KMS-11 (cell line): ENCODE measurements around the gene TRIM33.

Experiments
- H2AFZ ChIP-seq: fragments of 200-600 bp; sonication (generic); 2 replicates; pipeline ENCODE4 v1.6.1; 2016; ENCODE audit warnings: antibody characterized with exemption, mixed run types, low read depth
- H3K27ac ChIP-seq: fragments of 200-600 bp; sonication (generic); 2 replicates; pipeline ENCODE4 v1.6.1; 2016; ENCODE audit warnings: mild to moderate bottlenecking, mixed run types
- H3K27me3 ChIP-seq: fragments of 200-600 bp; sonication (generic); 2 replicates; pipeline ENCODE4 v1.6.1; 2017; ENCODE audit warnings: mild to moderate bottlenecking, low read depth, mixed run types, moderate library complexity; ENCODE audit not compliant: insufficient read depth
- H3K36me3 ChIP-seq: fragments of 200-600 bp; sonication (generic); 2 replicates; pipeline ENCODE4 v1.6.1; 2017; ENCODE audit warnings: mild to moderate bottlenecking, mixed run types; ENCODE audit not compliant: insufficient read depth
- H3K4me1 ChIP-seq: fragments of 200-600 bp; sonication (generic); 2 replicates; pipeline ENCODE4 v1.6.1; 2016; ENCODE audit warnings: mild to moderate bottlenecking, low read depth, mixed run types; ENCODE audit not compliant: poor library complexity, severe bottlenecking
- H3K4me2 ChIP-seq: fragments of 200-600 bp; sonication (generic); 2 replicates; pipeline ENCODE4 v1.7.0; 2016; ENCODE audit warnings: mild to moderate bottlenecking, mixed run types
- H3K4me3 ChIP-seq: fragments of 200-600 bp; sonication (generic); IDR thresholded peaks from 2 replicates; pipeline ENCODE4 v1.6.1; 2017; ENCODE audit warnings: low read depth, low read length, mixed read lengths; ENCODE audit not compliant: insufficient read depth
- H3K79me2 ChIP-seq: fragments of 200-600 bp; sonication (generic); 2 replicates; pipeline ENCODE4 v1.6.1; 2016; ENCODE audit warnings: low read depth, mixed run types; ENCODE audit not compliant: insufficient read depth
- H3K9ac ChIP-seq: fragments of 200-600 bp; sonication (generic); 2 replicates; pipeline ENCODE4 v1.6.1; 2016; ENCODE audit warnings: mild to moderate bottlenecking, mixed run types
- H4K20me1 ChIP-seq: fragments of 200-600 bp; sonication (generic); 2 replicates; pipeline ENCODE4 v1.6.1; 2016; ENCODE audit warnings: mild to moderate bottlenecking, mixed run types; ENCODE audit not compliant: insufficient read depth
- CTCF ChIP-seq: fragments of 200-600 bp; sonication (generic); conservative IDR thresholded peaks from 2 replicates; pipeline ENCODE4 v1.6.1; 2017; ENCODE audit warnings: low read depth, mild to moderate bottlenecking, antibody characterized with exemption, low read length, moderate library complexity, mixed read lengths

Gene TRIM33

GRCh38 chr1:114547076-114547475, 36.1 kb upstream of the TRIM33 start:
- no peak for TF ChIP-seq CTCF
- no peaks in the 10 kb centered on the region for H4K20me1 ChIP-seq
- H3K4me1 ChIP-seq = no peaks in the 10 kb centered on the region
- no peaks in the 10 kb centered on the region for H3K27me3 ChIP-seq
- H3K27ac ChIP-seq = no peak overlapping the region
- no peaks in the 10 kb centered on the region for H3K36me3 ChIP-seq
- H3K4me2 ChIP-seq = no peak overlapping the region
- H3K9ac ChIP-seq = no peak overlapping the region
- no peak overlapping the region for H2AFZ ChIP-seq
- no peaks in the 10 kb centered on the region for H3K79me2 ChIP-seq
- no peak overlapping the region for H3K4me3 ChIP-seq

- TF ChIP-seq CTCF = no peak
- H3K79me2 ChIP-seq = no peaks in the 10 kb centered on the region
- no peak overlapping the region for H3K4me2 ChIP-seq
- H3K9ac ChIP-seq = no peak overlapping the region
- no peak overlapping the region for H3K4me3 ChIP-seq
- no peaks in the 10 kb centered on the region for H4K20me1 ChIP-seq
- no peaks in the 10 kb centered on the region for H3K27me3 ChIP-seq
- no peak overlapping the region for H2AFZ ChIP-seq
- no peaks in the 10 kb centered on the region for H3K36me3 ChIP-seq
- no peak overlapping the region for H3K27ac ChIP-seq
- no peaks in the 10 kb centered on the region for H3K4me1 ChIP-seq
Measured at GRCh38 chr1:114545796-114546195, 34.8 kb upstream of the TRIM33 start.

- no peak overlapping the region for H3K9ac ChIP-seq
- TF ChIP-seq CTCF = no peak
- H3K36me3 ChIP-seq = no peaks in the 10 kb centered on the region
- no peak overlapping the region for H3K27ac ChIP-seq
- no peaks in the 10 kb centered on the region for H3K4me1 ChIP-seq
- H3K27me3 ChIP-seq = no peaks in the 10 kb centered on the region
- no peak overlapping the region for H3K4me2 ChIP-seq
- no peak overlapping the region for H3K4me3 ChIP-seq
- no peaks in the 10 kb centered on the region for H3K79me2 ChIP-seq
- H4K20me1 ChIP-seq = no peaks in the 10 kb centered on the region
- H2AFZ ChIP-seq = no peak overlapping the region
Measured at GRCh38 chr1:114545315-114545714, 34.3 kb upstream of the TRIM33 start.

GRCh38 chr1:114540821-114541220, 29.8 kb upstream of the TRIM33 start:
- H2AFZ ChIP-seq = no peak overlapping the region
- no peaks in the 10 kb centered on the region for H3K27me3 ChIP-seq
- no peaks in the 10 kb centered on the region for H3K4me1 ChIP-seq
- no peak overlapping the region for H3K27ac ChIP-seq
- no peak overlapping the region for H3K4me3 ChIP-seq
- no peak overlapping the region for H3K4me2 ChIP-seq
- H3K79me2 ChIP-seq = no peaks in the 10 kb centered on the region
- no peak for TF ChIP-seq CTCF
- no peak overlapping the region for H3K9ac ChIP-seq
- H4K20me1 ChIP-seq = no peaks in the 10 kb centered on the region
- no peaks in the 10 kb centered on the region for H3K36me3 ChIP-seq

GRCh38 chr1:114540272-114540671, 29.3 kb upstream of the TRIM33 start:
- Histone ChIP-seq H3K4me3 (no peak overlapping the region), H2AFZ (no peak overlapping the region), H3K4me2 (no peak overlapping the region), H3K79me2 (no peaks in the 10 kb centered on the region), H4K20me1 (no peaks in the 10 kb centered on the region), H3K36me3 (no peaks in the 10 kb centered on the region), H3K27ac (no peak overlapping the region), H3K27me3 (no peaks in the 10 kb centered on the region), H3K9ac (no peak overlapping the region), H3K4me1 (no peaks in the 10 kb centered on the region)
- no peak for TF ChIP-seq CTCF
